Progenitor cell of endocrine pancreas (in vitro differentiated cells): ENCODE measurements around the gene COPG1. TPM values are rescaled to one million over a fixed set of nuclear protein-coding genes. Genes with fewer than 3 reads are reported as not detected.

ENCODE experiments used
- DNase-seq: peaks from one replicate; pipeline ENCODE4 v3.0.0; 2021; ENCODE audit warnings: low spot score; ENCODE audit not compliant: unreplicated experiment
- H3K27ac Mint-ChIP-seq: 2 replicates; pipeline ENCODE4 v1.8.0; 2021; ENCODE audit warnings: mild to moderate bottlenecking, moderate library complexity, mixed read lengths
- H3K27me3 Mint-ChIP-seq: 2 replicates; pipeline ENCODE4 v1.8.0; 2021; ENCODE audit warnings: mixed read lengths
- H3K36me3 Mint-ChIP-seq: 2 replicates; pipeline ENCODE4 v1.8.0; 2022; ENCODE audit warnings: mixed read lengths; ENCODE audit not compliant: insufficient read depth
- H3K4me1 Mint-ChIP-seq: 2 replicates; pipeline ENCODE4 v1.8.0; 2021; ENCODE audit warnings: low read depth, mixed read lengths
- H3K4me3 Mint-ChIP-seq: 2 replicates; pipeline ENCODE4 v1.8.0; 2021; ENCODE audit warnings: low read depth, mild to moderate bottlenecking, moderate library complexity, mixed read lengths
- H3K9me3 Mint-ChIP-seq: 2 replicates; pipeline ENCODE4 v1.8.0; 2021; ENCODE audit warnings: low read depth, mixed read lengths
- CTCF ChIP-seq: fragments of 200-600 bp; sonication (generic); IDR thresholded peaks from one replicate; pipeline ENCODE4 v1.5.0; 2021; ENCODE audit warnings: antibody characterized with exemption, mild to moderate bottlenecking; ENCODE audit not compliant: unreplicated experiment
- long read RNA-seq: library from polyadenylated mRNA; unstranded; transcript quantifications from one replicate; pipeline ENCODE4 v2.0.0, GENCODE V29; 2020
- total RNA-seq: library from RNA; stranded (reverse); gene quantifications from 2 replicates; pipeline ENCODE4 v1.2.1, GENCODE V29; 2021

Gene COPG1
- total RNA-seq = 141 and 145 TPM in 2 replicates
- long read RNA-seq, transcript COPG1-201 (24 exons, 3,078 nt) = major isoform, 686 of 825 reads
- long read RNA-seq, partial matches to known transcripts = 68 of 825 reads
- long read RNA-seq, other reads (novel, unspliced or antisense) = 70 of 825 reads

GRCh38 chr3:129249284-129250065, at the start of gene COPG1:
Gene COPG1 (plus strand): TSS chr3:129249606. CDS start chr3:129249710, 104 bp downstream.
- Mint-ChIP-seq H3K4me1 (peaks cover 15% of the 10 kb centered on the region), H3K27ac (peak within 1 kb of the TSS; percentile 97), H3K36me3 (peaks cover 11% of the 10 kb centered on the region), H3K9me3 (no peaks in the 10 kb centered on the region), H3K4me3 (peak within 1 kb of the TSS; percentile 97), H3K27me3 (no peaks in the 10 kb centered on the region)
- peak; percentile 75 for DNase-seq
- TF ChIP-seq CTCF = no peak

GRCh38 chr3:129204473-129204872, 44.9 kb upstream of the COPG1 start:
- Mint-ChIP-seq H3K27me3 (no peaks in the 10 kb centered on the region), H3K27ac (no peak overlapping the region), H3K36me3 (peaks cover under 1% of the 10 kb centered on the region), H3K4me1 (no peaks in the 10 kb centered on the region), H3K9me3 (no peaks in the 10 kb centered on the region), H3K4me3 (no peak overlapping the region)
- no peak for DNase-seq
- TF ChIP-seq CTCF = no peak

GRCh38 chr3:129205109-129205832, 44.1 kb upstream of the COPG1 start:
- no peak for TF ChIP-seq CTCF
- Mint-ChIP-seq H3K27ac (no peak overlapping the region), H3K9me3 (no peaks in the 10 kb centered on the region), H3K36me3 (no peaks in the 10 kb centered on the region), H3K4me3 (no peak overlapping the region), H3K27me3 (no peaks in the 10 kb centered on the region), H3K4me1 (no peaks in the 10 kb centered on the region)
- no peak for DNase-seq

- no peak overlapping the region for H3K27ac Mint-ChIP-seq
- no peaks in the 10 kb centered on the region for H3K27me3 Mint-ChIP-seq
- H3K9me3 Mint-ChIP-seq = no peaks in the 10 kb centered on the region
- no peak for TF ChIP-seq CTCF
- H3K36me3 Mint-ChIP-seq = no peaks in the 10 kb centered on the region
- H3K4me3 Mint-ChIP-seq = no peak overlapping the region
- H3K4me1 Mint-ChIP-seq = no peaks in the 10 kb centered on the region
- no peak for DNase-seq
Observed at GRCh38 chr3:129207479-129207878, 41.9 kb upstream of the COPG1 start.

- Mint-ChIP-seq H3K27ac (no peak overlapping the region), H3K4me3 (no peak overlapping the region), H3K27me3 (no peaks in the 10 kb centered on the region), H3K4me1 (no peaks in the 10 kb centered on the region), H3K36me3 (no peaks in the 10 kb centered on the region), H3K9me3 (no peaks in the 10 kb centered on the region)
- TF ChIP-seq CTCF = no peak
- DNase-seq = no peak
Observed at GRCh38 chr3:129211345-129211744, 38.1 kb upstream of the COPG1 start.
